Sigmoid colon (tissue), 4 donors: ENCODE measurements around the gene ARHGAP15.

Source experiments
- CTCF ChIP-seq, 4 experiments: fragments of 450-650 bp in 3 of 4; fragments of 200-600 bp in 1 of 4; IDR thresholded peaks; one replicate each; pipeline ENCODE4 v1.5.1; 2016 to 2019; ENCODE audit warnings: antibody characterized with exemption in 4 of 4, mild to moderate bottlenecking in 3 of 4, moderate library complexity in 2 of 4
- EP300 ChIP-seq, 4 donors: sonication (generic); formaldehyde crosslinking; IDR thresholded peaks; one replicate each; pipeline ENCODE4 v1.6.1; 2017; ENCODE audit warnings: antibody characterized with exemption in 4 of 4
- POLR2A ChIP-seq, 2 donors: fragments of 450-650 bp; IDR thresholded peaks; one replicate each; pipeline ENCODE4 v1.6.1; 2016; ENCODE audit warnings: antibody characterized with exemption in 2 of 2, mild to moderate bottlenecking in 2 of 2, moderate library complexity in 2 of 2
- POLR2AphosphoS5 ChIP-seq, 4 donors: sonication (generic); formaldehyde crosslinking; IDR thresholded peaks; one replicate each; pipeline ENCODE4 v1.6.1; 2017; ENCODE audit warnings: antibody characterized with exemption in 4 of 4

- TF ChIP-seq CTCF (IDR thresholded peaks at IDR 0.05), result no peak
- TF ChIP-seq EP300 (IDR thresholded peaks at IDR 0.05), result no peak
- TF ChIP-seq POLR2A (IDR thresholded peaks at IDR 0.05), result no peak
- TF ChIP-seq POLR2AphosphoS5 (IDR thresholded peaks at IDR 0.05), result no peak
Measured at GRCh38 chr2:143344780-143345179, 215.6 kb downstream of the ARHGAP15 start.
